T-helper 1 cell treated with Interleukin-12 subunit alpha and Interleukin-12 subunit beta and Interleukin-4 antibody, amounts not matched to agents 30 μg/mL and 1 μg/mL, for 36 hours (primary cell): ENCODE data around the gene DUSP3.

Source experiments
- H3K27ac Mint-ChIP-seq: one replicate; pipeline ENCODE4 v1.8.0; 2021; ENCODE audit warnings: mild to moderate bottlenecking, mixed read lengths
- H3K27me3 Mint-ChIP-seq: one replicate; pipeline ENCODE4 v1.8.0; 2021; ENCODE audit warnings: low read depth, mixed read lengths
- H3K36me3 Mint-ChIP-seq: one replicate; pipeline ENCODE4 v1.8.0; 2021; ENCODE audit warnings: low read depth, mixed read lengths
- H3K4me1 Mint-ChIP-seq: one replicate; pipeline ENCODE4 v1.8.0; 2021; ENCODE audit warnings: low read depth, mixed read lengths
- H3K4me3 Mint-ChIP-seq: one replicate; pipeline ENCODE4 v1.8.0; 2021; ENCODE audit warnings: mild to moderate bottlenecking, moderate library complexity, mixed read lengths
- H3K9me3 Mint-ChIP-seq: one replicate; pipeline ENCODE4 v1.8.0; 2021; ENCODE audit warnings: mixed read lengths

The DUSP3 gene

DNA sequence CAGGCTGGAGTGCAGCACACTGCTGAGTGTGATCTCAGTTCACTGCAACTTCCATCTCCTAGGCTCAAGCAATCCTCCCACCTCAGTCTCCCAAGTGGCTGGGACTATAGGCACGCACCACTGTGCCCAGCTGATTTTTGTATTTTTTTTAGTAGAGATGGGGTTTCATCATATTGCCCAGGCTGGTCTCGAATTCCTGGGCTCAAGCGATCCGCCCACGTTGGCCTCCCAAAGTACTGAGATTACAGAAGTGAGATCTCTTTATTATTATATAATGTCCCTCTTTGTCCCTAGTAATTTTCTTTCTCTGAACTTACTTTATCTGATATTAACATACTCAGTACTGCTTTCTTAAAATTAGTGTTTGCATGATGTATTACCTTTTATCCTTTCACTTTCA lies 9.8 kb upstream of the DUSP3 start:
- Mint-ChIP-seq H3K27me3 (peaks cover 47% of the 10 kb centered on the region), H3K4me1 (no peaks in the 10 kb centered on the region), H3K36me3 (no peaks in the 10 kb centered on the region), H3K9me3 (no peaks in the 10 kb centered on the region), H3K27ac (no peak overlapping the region), H3K4me3 (no peak overlapping the region)

DNA sequence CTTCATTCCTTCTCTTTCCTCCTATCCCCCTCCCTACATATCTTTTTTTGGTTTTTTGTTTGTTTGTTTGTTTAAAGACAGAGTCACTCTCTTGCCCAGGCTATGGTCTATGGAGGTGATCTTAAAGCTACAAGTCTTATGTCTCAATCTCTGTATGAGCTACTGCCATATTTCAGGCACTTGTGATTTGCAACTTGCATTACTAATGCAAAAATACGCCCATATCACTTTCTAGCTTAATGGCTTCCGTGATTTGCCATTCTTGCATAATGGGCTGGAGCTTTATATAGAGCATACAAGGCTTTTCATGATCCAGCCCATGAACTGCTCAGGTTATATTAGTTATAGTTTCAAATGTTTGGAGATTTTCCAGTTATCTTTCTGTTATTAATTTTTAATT lies 9.0 kb upstream of the DUSP3 start:
- Mint-ChIP-seq H3K36me3 (no peaks in the 10 kb centered on the region), H3K27me3 (peaks cover 50% of the 10 kb centered on the region), H3K9me3 (no peaks in the 10 kb centered on the region), H3K4me3 (no peak overlapping the region), H3K4me1 (no peaks in the 10 kb centered on the region), H3K27ac (no peak overlapping the region)

DNA sequence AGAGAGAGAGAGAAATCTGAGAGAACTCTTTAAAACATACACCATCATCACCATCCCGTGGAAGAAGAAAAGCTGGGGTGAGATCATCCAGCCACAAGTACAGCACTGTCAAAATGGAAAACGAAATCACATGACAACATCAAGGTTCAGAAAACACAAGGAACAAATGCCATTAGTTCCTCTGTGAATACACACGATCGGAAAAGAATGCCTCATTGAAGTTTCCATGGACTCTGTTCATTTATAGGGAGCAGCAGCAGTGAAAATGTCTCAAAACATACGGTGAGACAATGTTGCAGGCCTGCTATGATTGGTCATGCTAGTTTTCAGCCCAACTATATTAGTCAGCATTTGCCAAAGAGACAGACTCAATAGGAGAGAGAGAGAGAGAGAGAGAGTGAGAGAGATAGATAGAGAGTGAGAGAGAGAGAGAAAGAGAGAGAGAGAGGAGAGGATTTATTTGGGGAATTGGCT lies 5.9 kb upstream of the DUSP3 start:
- no peak overlapping the region for H3K27ac Mint-ChIP-seq
- peaks cover 2% of the 10 kb centered on the region for H3K4me1 Mint-ChIP-seq
- H3K36me3 Mint-ChIP-seq: no peaks in the 10 kb centered on the region

DNA sequence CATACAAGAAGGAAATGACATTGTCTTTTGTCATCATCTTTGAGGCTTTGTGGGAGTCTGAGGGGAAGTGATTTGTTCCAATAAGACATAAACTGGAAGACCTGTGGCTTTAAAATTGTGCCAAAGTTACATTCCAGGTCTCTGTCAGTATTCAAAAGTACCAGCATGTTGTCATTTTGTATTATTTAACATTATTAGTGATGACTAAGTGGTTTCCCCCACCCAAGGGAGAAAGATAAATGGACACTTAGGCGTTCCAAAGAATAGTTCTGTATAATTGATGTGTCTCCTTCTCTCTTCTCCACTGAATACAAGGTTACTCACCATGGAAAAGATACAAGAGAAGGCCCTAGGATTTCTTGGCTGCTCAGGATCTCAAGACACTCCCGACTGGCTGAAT lies 5.3 kb upstream of the DUSP3 start:
- Mint-ChIP-seq H3K4me1 (peaks cover 5% of the 10 kb centered on the region), H3K27me3 (peaks cover 79% of the 10 kb centered on the region), H3K4me3 (no peak overlapping the region), H3K27ac (no peak overlapping the region), H3K9me3 (no peaks in the 10 kb centered on the region), H3K36me3 (no peaks in the 10 kb centered on the region)

More for the DNA sequence above, 5.9 kb upstream of the DUSP3 start:
- Mint-ChIP-seq H3K9me3 (no peaks in the 10 kb centered on the region), H3K27me3 (peaks cover 74% of the 10 kb centered on the region), H3K4me3 (no peak overlapping the region)

DNA sequence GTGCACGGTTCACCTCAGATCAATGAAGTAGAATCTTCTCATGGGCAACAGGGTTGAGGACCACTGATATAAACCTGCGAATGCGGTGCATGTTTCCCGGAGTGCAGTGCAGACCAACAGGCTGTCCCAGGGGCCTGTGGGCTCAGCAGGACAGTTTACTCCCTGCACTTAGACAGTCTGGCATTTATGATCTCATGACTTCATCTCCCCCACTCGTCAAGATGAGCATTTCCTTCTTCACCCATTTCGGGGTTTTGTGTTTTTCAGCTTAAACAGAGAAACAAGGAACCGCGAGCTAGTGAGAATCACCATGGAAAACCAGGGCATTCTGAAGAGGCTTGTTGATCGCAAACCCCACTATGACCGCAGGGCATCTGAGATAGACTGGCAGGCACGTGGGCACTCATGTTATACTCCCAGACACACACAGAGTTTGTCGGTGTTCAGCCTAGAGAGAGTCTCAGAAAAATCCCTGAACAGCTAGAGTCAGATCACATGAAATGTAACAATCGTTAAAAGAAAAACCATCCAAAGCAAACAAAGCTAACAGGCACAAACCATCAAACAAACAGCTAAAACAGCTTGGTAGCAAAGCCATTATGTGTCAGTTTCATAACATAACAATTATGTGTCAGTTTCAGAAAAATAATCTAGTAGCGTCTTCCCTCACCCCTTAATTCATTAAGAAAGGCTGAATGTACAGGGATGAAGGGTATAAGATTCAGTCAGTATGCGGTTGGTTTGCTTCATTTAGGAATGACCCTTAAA lies 4.3 kb upstream of the DUSP3 start:
- Mint-ChIP-seq H3K4me1 (peaks cover 5% of the 10 kb centered on the region), H3K27ac (no peak overlapping the region), H3K9me3 (no peaks in the 10 kb centered on the region), H3K36me3 (no peaks in the 10 kb centered on the region), H3K27me3 (peaks cover 71% of the 10 kb centered on the region), H3K4me3 (no peak overlapping the region)

DNA sequence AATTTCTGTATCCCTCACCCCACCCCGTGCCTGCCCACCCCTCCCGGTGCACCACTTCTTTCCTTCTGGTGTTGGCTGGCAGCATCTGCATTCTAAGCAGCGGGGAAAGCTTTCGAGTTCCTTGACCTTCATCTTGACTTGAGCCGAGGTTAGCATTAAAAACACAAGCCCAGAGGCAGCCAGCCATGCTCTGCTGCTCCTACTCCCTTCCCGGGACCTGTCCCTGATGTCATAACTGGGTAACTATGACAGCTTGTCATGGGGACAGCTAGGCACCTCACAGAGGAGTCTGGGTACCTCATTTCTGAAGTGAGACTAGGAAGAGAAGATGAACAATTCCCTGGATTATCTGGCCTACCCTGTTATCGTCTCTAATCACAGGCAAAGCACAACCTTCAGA lies 1.4 kb upstream of the DUSP3 start, which contains the start of gene CFAP97D1:
CFAP97D1 (plus strand) TSS at position 301 of the 400 bp plus-strand sequence; CDS start at position 329, 28 bp downstream.
- no peak within 1 kb of the TSS for H3K27ac Mint-ChIP-seq
- peaks cover 59% of the 10 kb centered on the region for H3K27me3 Mint-ChIP-seq
- H3K4me1 Mint-ChIP-seq: peaks cover 7% of the 10 kb centered on the region
- peaks cover under 1% of the 10 kb centered on the region for H3K36me3 Mint-ChIP-seq
- peak within 1 kb of the TSS; percentile 57 for H3K4me3 Mint-ChIP-seq
- H3K9me3 Mint-ChIP-seq: no peaks in the 10 kb centered on the region

DNA sequence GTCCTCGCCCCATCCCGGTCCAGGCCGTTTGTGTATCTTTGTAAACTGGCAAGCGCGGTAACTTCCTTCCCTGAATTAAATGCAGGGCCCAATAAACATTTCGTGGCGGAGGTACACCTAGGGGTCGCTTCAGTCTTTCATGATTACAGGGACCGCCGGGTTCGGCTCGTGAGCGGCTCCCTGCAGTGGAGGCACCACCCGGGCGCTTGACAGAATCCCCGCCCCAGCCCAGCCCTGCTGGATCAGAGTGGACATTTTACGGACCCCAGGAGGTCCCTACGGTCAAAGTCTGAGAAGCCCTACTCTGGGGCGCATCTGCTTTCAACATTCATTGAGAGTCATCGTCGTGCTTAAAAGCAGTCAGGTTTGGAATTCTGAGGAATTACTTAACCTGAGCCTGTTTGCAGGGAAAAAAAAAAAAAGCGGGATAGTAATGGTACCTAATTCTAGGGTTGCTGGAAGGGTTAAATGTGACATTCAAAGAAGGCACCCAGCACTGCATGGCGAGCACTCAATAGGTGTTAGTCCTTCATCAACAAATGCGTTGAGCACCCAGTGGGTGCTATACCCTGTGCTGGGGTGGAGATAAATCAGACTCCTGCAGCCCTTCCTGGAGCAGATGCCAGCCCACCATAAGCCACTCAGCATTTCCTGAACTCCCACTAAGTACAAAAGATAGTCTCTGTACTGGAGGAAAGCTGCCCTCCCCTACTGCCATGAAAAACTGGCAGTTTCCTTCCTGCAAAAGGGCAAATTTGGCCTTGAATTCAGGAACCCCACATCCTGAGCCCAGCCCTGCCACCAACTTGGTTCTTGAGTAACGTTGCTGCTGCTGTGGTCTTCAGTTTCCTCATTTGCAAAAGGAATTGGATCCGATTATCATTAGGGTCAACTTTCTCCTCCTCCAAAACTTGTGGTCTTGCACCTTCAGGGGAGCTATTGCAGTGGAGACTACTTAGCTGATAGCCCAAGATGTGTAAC lies 658 bp upstream of the DUSP3 start:
- H3K27ac Mint-ChIP-seq: no peak overlapping the region
- peaks cover 2% of the 10 kb centered on the region for H3K36me3 Mint-ChIP-seq
- peaks cover 52% of the 10 kb centered on the region for H3K27me3 Mint-ChIP-seq
- no peaks in the 10 kb centered on the region for H3K9me3 Mint-ChIP-seq
- H3K4me1 Mint-ChIP-seq: peaks cover 7% of the 10 kb centered on the region
- H3K4me3 Mint-ChIP-seq: peak overlapping the region; percentile 57

DNA sequence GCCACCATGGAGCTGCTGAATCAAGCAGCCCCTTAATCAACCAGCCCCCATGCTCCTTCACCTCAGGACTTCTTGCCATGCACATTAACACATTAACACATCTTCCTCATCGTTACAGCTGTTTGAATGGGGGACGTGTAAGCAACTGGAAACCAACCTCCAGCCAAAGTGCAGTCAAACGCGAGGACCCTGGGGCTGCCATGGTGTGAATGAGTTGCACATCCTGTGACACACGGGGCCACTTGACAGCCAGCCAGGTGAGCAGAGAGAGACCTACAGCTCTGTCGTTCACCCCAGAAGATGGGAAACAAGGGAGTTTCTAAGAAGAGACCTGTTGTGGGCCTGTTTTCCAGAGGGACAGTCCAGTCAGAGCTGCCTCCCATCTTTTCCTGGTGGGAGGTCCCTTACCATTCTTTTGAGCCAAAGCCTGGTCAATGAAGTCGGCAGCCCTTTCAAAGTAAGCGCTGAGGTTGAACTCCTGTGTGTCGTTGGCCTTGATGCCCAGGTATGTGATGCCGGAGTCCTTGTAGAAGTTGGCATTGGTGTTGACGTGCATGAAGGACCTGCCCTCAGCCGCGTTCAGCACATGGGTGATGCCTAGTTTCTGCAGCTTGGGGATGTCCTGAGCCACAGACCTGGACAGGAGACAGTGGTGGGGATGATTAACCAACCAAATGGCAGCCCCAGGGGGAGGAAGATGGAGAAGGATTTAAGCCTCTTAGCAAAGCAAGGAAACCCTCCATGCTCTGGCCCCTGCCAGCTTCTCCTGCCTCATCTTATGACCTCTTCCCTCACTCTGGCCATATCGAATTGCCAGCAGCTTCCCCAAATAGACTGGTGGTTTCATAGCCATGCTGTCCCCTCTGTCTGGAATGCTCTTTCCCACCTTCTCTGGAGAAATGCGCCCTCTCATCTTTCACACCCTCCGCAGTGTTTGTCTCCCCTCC lies 4.2 kb downstream of the DUSP3 start:
- peaks cover 10% of the 10 kb centered on the region for H3K36me3 Mint-ChIP-seq
- H3K4me1 Mint-ChIP-seq: peaks cover 5% of the 10 kb centered on the region
- H3K27ac Mint-ChIP-seq: no peak overlapping the region
- no peak overlapping the region for H3K4me3 Mint-ChIP-seq
- peaks cover 5% of the 10 kb centered on the region for H3K27me3 Mint-ChIP-seq
- no peaks in the 10 kb centered on the region for H3K9me3 Mint-ChIP-seq

DNA sequence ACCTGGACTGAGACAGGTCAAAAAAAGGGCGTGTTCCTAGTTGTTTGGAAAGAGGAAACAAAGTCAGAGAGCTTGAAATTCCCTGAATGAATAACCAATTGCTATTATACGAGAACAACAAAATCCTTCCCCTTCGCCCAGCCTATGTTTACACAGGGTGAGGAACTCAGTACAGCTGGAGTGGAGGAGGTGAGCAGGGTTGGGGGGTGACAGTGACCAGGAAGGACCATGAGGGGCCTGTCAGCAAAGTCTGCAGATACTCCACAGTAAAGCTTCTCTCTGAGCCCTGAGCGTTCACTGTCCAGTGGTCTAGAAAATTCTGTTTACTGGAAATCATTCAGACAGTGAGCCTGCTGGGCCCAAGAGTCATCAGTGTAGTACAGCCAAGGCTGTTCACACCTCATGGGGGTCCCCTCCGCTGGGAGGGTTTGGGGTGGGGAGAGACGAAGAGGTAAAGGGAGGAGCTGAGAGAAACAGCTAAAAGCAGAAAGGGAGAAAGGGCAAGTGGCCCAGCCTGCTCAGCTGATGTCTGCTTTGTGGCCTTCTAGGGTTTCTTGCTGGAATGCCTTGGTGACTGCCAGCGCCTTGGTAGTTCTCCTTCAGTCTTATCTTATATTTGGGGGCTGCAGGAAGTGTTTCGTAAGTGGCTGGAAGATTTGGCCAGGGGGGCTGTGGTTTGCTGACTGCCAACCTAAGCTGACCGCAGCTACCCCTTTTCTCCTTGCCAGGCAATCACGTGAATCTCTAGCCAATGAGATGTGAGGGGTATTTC lies 5.7 kb downstream of the DUSP3 start:
- H3K27me3 Mint-ChIP-seq: no peaks in the 10 kb centered on the region
- peaks cover 10% of the 10 kb centered on the region for H3K36me3 Mint-ChIP-seq
- peaks cover 4% of the 10 kb centered on the region for H3K4me1 Mint-ChIP-seq
- H3K27ac Mint-ChIP-seq: no peak overlapping the region
- H3K9me3 Mint-ChIP-seq: no peaks in the 10 kb centered on the region
- H3K4me3 Mint-ChIP-seq: no peak overlapping the region

DNA sequence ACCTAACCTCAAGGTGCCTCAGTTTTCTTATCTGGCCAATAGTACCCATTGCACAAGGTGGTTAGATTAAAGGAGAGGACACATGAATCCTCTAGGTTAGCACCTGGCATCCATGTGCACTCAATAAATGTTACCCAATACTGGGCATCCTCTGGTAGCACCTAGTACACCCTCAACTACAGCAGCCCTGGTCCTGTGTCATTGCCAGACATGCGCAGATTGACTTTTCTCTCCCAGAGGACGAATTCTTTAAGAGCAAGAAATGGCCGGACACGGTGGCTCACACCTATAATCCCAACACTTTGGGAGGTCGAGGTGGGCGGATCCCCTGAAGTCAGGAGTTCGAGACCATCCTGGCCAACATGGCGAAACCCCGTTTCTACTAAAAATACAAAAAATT lies 7.3 kb downstream of the DUSP3 start:
- Mint-ChIP-seq H3K27ac (no peak overlapping the region), H3K9me3 (no peaks in the 10 kb centered on the region), H3K36me3 (peaks cover 10% of the 10 kb centered on the region), H3K4me1 (peaks cover 2% of the 10 kb centered on the region), H3K27me3 (no peaks in the 10 kb centered on the region), H3K4me3 (no peak overlapping the region)

DNA sequence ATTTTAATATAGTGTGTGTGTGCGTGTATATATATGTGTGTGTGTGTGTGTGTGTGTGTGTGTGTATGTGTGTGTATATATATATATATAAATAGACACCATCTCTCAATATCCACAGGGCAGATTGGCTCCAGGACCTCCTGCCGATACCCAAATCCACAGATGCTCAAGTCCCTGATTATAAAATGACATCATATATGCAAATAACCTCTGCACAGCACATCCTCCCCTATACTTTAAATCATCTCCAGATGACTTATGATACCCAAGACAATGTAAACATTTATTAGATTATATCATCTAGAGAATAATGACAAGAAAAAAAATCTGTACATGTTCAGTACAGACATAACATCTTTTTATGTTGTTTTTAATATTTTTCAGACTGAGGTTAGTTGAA lies 7.8 kb downstream of the DUSP3 start:
- Mint-ChIP-seq H3K9me3 (no peaks in the 10 kb centered on the region), H3K27me3 (no peaks in the 10 kb centered on the region), H3K36me3 (peaks cover 10% of the 10 kb centered on the region), H3K27ac (no peak overlapping the region), H3K4me3 (no peak overlapping the region), H3K4me1 (peaks cover 2% of the 10 kb centered on the region)

DNA sequence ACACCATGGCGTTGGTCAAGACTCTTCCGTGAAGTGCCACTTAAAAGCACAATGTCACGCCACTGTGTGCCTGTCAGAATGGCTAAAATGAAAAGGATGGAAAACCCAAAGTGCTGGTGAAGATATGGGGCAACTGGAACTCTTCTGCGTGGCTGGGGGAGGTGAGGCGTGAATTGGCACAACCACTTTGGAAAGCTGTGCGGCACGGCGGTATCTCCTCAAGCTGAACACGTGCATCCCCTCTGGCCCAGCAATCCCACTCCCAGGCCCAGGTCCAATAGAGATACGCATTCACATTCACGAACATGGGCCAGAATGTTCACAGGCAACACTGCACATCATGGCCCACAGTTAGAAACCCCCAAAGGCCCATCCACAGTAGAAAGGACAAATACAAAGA lies 8.9 kb downstream of the DUSP3 start:
- no peaks in the 10 kb centered on the region for H3K27me3 Mint-ChIP-seq
- H3K9me3 Mint-ChIP-seq: no peaks in the 10 kb centered on the region
- peaks cover 2% of the 10 kb centered on the region for H3K4me1 Mint-ChIP-seq
- H3K36me3 Mint-ChIP-seq: peaks cover 8% of the 10 kb centered on the region
- H3K4me3 Mint-ChIP-seq: no peak overlapping the region
- H3K27ac Mint-ChIP-seq: no peak overlapping the region

DNA sequence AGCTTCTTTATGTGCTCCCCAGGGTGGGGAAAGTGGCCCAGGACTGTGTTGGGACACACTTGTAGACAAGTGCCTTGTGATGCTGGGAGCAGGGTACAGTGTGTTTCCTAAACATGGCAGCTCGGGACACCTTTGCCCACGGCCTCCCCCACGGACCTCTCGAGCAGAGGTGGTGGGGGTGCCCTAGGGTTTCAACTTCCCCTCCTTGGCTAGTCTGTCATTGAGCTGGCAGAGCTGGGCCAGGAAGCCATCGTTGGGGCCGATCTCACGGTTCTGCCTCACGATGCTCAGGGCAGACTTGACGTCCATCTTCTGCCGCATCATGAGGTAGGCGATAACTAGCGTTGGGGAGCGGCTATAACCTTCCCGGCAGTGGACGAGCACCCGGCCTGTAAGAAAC lies 9.4 kb downstream of the DUSP3 start:
- Mint-ChIP-seq H3K4me1 (peaks cover 2% of the 10 kb centered on the region), H3K27ac (no peak overlapping the region), H3K27me3 (no peaks in the 10 kb centered on the region), H3K36me3 (peaks cover 8% of the 10 kb centered on the region), H3K4me3 (no peak overlapping the region), H3K9me3 (no peaks in the 10 kb centered on the region)
